Stimulated activated naive CD4-positive, alpha-beta T cell treated with Interleukin-2 at 50 U/mL for 16 hours (primary cell): ENCODE measurements around the gene WWOX.

Experiments
- DNase-seq: peaks from one replicate; lab custom pipeline; 2025; lab: John Stamatoyannopoulos, UW

Gene WWOX

DNA sequence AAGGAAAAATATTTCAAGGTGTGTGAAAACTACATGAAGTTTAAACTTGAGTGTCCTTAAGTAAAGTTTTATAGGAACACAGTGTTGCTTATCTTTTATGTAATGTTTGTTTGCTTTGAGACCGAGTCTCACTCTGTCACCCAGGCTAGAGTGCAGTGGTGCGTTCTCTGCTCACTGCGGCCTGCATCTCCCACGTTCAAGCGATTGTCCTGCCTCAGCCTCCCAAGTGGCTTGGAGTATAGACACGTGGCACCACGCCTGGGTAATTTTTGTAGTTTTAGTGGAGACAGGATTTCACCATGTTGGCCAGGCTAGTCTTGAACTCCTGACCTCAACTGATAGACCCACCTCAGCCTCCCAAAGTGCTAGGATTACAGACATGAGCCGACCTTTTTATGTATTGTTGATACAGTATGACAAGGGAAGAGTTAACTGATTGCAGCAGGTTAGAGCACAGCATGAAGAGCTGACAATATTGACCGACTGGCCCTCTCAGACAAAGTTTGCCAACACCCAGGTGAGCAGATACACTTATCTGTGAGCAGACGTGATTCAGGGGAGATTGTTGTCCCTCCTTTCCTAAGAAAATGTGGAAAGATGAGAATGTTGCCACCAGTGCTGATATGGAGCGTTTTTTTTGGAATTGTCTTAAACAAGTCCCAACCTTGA lies 373.7 kb downstream of the WWOX start:
- DNase-seq, result no peak

DNA sequence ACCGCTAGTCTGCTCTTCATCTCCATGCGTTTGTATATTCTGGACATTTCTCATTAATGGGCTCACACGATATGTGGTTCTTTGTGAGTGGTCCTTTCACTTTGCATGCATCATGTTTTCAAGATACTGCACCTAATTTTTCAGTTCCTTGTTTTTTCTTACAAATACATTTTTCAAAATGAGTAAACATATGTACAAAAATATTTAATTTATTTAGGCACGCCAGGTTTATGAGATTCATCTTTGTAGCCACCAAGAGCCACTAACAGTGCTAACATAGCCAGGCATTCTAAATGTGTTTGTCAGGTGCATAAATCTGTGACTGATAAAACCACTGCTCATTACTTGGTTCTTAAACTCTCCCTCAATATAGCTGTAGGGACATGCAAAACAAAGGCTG lies 375.3 kb downstream of the WWOX start:
- no peak for DNase-seq

DNA sequence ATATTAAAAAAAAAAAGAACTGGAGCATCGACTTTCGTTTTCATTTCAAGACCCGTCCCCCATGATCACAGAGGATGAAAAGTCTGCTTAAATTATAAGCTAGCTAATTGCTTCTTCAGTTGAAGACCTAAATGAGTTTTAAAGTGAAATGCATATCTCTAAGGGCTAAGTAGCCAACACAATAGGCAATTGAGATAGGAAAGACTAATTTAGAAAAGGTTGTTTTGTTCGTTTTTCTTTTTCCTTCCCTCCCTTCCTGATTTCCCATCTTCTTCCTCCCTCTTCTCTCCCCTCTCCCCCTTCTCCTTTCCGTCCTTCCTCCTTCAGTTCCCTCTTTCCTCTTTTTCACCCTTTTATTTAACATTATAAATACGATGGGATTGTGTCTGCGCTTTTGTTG lies 377.2 kb downstream of the WWOX start:
- no peak for DNase-seq

DNA sequence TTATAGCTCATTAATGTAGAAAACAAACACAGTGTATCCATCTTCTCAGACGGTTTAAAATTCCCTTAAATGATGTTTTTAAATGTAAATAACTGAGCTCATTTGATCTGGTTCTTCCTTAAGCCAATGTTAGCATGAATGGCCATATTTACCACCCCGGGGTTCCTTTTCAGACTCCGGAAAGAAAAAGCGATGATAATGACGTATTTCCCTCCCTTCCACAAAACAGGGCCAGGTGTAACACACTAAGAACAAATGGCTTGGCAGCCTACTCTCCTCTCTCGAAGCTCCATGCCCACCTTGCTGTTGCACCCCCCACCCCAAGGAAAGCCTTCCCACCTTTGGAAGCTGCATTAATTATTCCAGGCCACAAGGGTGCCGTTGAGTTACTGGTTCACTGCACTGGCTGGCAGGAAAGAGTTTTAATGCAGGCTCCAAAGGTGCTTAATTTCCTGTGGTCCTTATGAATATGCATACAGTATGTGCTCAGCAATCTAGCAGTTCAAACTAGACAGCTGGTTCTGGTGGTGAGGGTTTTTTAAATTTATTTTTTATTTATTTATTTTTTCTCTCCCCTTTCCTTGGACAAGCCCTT lies 378.9 kb downstream of the WWOX start:
- DNase-seq, result no peak

DNA sequence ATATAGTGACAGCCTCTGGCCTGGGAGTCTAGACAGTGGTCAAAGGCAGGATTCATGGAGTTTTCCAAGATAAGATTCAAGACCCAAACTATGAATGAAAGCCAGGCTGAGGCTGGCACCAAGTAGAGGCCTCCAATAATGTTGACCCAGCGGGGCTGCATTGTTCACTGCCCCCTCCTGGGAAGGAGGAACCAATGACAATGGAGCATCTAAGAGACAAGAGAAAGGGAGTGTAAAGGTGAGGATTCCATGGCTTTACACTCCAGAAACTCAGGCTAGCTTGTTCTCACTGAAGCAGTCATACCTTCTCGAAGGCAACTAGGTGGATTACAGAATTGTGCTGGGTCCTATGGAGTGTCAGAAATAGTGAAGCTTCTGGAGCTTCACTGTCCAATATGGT lies 380.3 kb downstream of the WWOX start:
- DNase-seq, result no peak

DNA sequence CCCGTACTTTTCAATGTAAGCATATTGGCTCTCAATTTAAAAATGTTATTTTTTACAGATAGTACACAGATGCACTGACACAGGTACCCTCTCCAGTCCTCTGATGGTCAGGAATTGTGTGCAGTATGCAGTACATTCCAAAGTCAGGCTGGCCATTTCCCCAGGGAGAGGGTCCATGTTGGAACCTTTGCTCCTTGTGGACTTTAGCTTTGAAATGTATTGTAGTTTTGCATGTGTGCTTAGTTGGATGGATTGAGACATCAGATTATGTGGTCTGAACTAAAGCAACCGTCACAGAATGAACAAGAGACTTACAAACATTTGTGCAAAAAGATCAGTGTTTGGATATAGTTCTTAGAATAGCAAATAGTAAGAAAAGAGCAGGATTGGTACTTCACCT lies 381.1 kb downstream of the WWOX start:
- DNase-seq, result no peak

DNA sequence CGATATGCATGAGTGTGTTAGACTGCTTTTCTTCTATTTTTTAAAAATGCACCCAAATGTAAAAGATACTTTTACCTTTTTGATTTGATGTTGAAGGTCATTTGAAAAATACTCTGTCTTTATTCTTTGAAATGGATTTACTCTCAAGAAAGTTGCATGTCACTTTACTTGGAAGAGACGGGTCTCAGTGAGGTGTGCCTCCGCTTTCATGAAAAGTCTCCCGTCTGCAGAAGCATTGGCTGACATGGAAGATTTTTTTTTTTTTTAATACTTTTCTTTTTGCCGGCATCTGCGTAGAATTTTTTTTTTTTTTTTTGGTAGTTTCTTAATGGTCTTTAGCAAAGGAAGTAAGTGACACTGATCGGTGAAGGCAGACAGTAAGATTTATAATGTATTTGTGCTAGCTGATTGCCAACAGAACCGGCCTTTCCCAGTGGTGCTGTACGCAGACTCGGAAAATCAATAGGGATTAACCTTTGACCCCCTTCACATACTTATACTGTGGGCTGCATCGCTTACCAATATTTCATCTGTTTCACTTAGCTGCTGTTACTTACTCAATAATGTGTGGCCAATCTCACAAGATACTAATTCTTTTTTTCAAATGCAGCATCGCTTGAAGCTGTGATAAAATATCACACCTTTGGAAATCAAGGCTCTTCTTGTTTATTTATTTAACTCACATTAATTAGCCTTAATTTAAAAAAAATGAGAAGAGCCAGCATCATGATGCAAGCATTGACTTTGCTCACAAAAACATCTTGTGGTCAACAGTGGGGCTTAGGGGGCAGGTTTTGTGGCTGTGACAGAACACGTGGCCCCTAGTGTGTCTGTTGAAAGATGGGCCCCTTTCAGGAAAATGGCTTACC lies 383.9 kb downstream of the WWOX start:
- DNase-seq, result no peak

DNA sequence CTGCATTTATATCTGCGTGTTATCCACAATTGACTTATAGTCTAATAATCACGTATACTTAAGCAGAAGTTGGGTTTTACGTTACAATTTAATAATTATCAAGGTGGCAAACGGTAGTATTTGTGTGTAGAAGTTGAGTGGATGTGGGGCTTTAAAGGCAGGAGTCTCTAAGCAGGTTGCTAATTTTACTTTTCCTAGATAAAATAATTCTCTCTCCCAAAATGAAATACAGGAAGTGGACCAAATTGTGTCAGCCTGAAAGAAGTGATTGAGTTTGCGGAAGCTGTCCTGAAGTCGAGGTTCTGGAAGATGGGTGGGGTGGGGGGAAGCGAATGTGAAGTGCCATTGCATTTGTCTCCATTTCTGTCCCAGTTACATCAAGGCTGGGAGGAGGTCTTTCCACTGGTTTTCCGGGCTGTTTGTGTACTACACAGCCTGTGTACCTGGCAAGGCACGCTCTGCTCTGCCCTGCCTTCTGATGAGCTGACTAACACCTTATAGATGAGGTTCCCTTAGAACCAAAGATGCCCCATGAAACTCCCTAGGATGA lies 385.1 kb downstream of the WWOX start:
- DNase-seq, result no peak

DNA sequence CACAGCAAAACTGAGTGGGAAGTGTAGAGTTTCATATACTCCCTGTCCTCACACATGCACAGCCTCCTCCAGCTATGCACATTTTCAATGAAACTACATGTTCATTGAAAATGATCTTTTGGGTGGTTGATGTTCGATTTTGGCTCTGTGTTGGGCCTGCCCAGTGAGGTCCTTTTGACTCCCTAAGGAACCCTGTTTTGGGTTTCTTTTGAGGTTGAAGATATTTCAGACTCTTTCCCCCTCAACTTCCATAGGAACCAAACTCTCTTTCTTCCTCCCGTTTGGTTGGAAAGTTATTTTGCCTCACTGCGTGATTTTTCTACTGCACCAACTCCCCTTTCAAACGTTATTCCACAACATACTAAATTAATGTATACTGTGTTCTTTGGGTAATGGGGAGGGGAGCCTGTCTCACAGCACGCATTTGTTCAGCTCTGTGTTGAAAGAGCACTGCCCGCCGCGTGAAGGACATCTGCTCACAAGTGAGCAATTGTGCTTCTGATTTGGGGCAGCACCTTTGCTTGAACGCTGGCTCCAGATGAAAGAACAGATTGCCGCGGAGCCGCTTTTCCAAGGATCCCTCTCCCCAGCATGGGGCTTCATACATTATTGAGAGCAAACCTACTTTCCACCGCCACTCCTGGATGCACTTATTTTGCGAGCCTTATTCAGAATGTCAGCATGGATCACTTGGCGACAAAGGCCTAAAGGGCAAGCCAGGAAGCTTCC lies 385.9 kb downstream of the WWOX start:
- no peak for DNase-seq

DNA sequence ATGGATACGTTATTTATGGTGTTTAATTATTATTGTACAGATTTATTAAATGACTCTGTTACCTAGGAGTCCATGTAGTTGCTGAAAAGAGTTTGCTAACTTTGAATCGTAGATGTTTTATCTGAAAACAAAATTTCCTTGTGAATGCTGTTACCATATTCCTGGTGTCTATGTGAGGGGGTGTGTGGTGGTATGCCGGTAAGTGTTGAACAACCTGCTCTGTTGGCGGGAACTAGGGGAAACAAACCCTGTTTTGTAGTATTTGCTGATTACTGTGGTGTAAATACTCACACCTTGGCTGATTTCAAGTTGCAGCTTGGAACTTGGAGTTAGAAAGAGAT lies 386.4 kb downstream of the WWOX start:
- no peak for DNase-seq

DNA sequence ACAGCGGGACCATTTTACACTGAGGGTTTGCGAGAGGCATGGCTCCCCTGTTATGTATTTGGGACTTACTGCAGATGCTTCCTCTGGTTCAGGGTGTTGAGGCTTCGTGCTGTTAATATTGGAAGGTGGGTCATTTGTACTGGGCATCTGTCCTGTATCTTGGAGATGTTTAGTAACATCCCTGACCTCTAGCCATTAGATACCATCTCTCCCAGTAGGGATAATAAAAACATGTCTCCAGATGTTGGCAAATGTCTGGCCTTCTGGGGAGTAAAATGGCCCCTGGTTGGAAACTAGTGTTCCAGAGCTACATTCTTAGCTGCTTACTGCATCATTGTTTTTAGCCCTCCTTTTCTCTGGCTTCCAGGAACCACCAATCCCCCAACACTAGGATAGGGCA lies 388.0 kb downstream of the WWOX start:
- no peak for DNase-seq

DNA sequence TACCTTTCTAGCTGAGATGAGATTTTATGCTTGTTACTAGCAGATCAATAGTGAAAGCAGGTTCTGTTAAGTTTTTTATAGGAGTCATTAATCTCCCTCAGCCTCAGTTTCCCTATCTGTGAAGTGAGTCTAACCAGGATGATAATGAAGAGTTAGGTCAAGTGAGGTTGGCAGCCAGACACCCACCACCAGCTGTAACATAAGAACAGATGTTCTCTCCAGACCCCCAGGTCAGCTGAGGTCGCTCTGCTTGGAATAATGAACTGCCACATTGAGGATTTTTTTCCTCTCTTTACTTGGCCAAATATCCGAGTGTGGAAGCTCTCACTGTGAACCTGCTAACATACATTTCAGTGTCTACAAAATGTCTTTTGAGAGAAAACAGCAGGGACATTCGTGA lies 389.6 kb downstream of the WWOX start:
- no peak for DNase-seq

DNA sequence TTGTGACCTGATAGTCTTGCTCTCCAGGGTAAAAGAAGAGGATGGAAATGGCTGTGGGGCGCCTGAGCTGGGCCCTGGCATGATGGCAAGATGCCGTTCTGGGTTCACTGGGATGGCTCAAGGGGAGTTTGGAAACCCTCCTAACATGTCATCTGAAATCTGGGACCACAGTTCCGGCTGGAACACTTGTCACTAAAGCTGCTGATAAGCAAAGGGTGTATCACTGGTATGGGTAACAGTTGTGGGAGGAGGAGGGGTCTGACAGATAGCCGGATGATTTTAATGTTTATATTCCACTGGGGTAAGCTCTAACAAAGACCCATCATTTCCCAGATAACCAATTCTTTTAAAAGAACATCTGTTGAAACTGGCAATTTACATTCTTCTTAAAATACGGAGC lies 390.2 kb downstream of the WWOX start:
- no peak for DNase-seq

DNA sequence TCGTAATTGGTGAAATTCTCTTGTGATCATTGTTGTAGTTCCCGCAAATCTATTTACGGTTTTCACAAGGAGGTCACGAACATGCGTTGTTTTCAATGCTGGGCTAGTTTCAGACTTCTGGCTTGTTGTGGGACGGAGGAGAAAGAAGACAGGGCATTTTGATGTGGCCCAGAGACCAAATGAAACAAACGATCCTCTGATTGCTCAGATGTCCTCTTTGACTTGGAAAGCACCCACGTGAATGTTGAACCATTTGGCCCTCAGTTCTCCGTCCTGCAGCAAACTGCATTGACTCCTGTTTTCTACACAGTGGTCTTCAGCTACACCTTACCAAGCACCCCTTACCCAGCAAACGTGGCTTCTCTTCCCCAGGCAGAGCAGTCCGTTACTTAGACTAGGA lies 391.0 kb downstream of the WWOX start:
- DNase-seq, result no peak

DNA sequence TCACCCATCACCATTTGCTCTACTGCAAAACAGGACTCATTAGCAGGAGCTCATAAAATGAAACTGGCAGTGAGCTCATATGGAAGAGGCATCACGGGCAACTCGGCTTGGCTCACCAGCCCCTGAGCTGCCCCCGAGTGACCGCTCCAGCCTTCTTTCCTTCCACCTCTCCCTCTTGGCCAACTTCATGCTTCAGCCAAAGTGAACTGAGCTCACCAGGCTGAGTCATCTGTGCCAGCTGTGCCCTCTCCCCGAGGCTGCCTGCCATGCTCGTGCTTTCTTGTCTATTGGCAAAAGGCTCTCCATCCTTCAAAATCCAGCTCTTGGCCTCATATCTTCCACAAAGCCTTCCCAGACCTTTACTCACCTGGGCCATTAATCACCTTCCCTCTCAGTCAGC lies 391.4 kb downstream of the WWOX start:
- DNase-seq, result no peak

DNA sequence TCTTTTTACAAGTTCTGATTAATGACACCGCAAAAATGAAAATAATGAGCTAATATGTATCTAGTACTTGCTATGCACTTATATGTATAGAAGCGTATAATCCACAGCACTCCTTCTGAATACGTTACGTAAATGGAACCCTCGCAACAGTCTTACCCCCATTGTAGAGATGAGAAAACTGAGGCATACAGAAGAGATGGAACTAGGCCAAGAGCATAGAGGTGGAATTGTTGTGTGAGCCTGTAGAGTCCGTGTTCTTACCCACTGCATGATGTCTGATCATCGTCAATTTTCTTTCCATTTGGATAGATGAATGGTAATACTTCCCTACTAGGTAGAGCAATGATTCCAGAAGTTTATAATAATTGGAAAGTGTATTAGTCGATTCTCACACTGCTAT lies 394.1 kb downstream of the WWOX start:
- no peak for DNase-seq

DNA sequence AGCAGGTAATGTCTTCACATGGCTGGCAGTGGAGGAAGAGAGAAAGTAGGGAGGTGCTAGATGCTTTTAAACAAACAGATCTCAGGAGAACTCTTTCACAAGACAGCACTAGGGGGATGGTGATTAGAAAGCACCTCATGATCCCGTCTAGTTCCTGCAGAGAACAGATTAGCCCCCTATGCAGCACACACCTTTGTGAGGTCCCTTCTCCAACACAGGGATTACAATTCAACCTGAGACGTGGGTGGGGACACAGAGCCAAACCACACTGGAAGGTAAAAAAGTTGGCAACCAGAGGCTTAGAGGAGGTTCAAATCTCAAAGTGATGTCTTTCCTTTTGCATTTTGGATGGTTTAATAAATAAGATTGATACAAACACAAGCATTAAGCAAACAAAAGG lies 394.7 kb downstream of the WWOX start:
- no peak for DNase-seq

DNA sequence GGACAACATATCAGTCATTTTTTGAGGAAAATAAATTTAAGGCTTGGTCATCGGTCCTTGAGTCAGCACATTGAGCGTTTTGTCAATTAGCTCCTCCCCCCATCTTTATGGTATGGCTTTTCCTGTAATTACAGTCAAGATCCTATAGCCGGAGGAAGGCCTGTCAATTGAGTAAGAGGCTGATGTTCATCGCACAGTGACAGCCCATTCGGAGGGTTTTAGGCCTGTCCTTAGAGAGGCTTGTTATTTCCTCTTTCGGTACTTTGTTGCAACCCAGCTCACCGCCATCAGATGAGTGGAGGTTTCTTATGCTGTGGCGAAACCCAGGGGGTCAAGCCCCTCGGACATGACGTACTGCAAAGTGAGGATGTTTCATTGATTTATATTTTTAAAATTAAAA lies 395.2 kb downstream of the WWOX start:
- DNase-seq, result no peak

DNA sequence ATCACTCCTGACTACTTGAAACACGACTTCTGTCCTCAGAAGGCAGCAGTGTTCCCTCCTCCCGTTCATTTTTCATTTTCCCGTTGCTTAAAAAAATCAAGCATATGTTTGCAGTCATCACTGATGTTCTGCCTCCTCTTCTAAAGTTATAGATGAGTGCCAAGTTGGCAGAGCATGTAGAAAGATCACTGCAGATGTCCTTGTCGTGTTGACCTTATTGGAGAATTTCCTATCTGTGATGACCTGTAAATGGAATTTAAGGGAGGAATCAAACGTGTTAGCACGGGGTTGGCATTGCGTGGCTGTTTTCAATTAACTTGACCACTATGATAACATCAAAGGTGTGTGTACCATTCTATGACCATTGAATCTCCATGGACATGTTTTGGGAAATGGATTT lies 396.7 kb downstream of the WWOX start:
- DNase-seq, result no peak

DNA sequence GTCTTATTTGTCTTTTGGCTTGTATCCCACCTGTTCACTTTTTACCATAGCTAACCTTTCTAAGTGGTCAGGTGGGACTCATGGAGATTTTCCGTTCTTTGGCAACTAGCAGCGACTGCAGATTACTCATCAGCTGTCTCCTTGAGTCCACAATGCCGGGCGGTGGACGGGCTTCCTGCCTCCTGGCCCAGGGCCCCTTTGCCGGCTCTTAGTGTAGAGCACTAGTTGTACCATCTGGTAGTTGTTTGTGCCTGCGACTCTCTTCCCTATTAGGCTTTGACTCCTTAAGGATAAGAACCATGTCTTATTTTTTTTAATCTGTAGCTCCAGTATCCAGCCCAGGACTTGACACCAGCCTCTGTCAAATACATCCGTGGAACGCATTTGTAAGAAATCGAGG lies 399.9 kb downstream of the WWOX start:
- DNase-seq, result no peak

DNA sequence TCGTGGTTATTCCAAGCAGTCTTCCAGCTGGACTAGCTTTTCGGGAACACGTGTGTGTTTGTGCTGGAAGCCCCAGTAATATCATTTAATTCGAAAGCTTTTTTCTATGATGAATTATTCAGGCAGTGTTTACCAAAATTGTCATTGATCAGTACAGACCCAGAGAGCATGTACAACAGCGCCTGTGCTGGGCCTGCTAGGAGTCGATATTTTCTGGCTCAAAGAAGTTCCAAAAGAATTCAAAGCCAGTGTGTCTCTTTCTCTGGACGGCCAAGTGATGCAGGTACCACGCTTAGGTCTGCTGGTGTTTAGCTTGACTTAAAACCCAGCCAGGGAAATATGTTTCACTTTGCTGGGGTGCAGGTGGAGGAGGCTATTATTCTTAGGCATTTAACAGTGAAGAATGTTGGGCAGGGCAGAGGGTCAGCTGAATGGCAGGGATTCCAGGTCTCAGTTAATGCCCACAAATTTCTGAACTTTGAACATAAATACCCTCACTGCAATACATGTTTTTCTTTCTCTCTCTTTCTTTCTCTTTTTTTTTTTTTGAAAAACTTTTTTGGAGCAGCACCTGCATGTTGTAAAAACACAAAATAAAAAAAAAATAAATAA lies 401.3 kb downstream of the WWOX start:
- no peak for DNase-seq

DNA sequence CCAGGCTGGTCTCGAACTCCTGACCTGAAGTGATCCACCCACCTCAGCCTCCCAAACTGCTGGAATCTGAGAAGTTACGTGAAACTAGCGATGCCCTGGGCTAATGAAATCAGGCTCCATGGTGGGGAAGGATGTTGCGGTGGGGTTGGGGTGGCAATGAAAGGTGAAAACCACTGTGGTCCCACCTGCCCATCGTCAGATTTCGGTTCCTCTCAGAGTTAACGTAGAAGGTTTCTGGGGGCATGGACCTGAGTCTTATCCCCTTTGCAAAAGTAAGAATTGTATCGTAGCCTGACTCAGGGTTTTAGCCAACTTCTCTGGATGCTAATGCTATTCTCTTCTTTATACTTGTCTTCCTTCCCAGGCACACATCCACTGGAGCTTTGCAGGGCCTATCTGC lies 402.3 kb downstream of the WWOX start:
- no peak for DNase-seq
